Measurements from ENCODE around the gene AKAP6.

- TF ChIP-seq CTCF (IDR thresholded peaks at IDR 0.05; ENCODE audit: insufficient read depth, low read depth, low read length) (no peak), EZH2 (IDR thresholded peaks at IDR 0.05; ENCODE audit: insufficient read depth, low read length) (no peak)
Observed at GRCh38 chr14:32341947-32342846, 13.1 kb downstream of the AKAP6 start.
